ENCODE data around the gene RHPN2. TPM values are rescaled to one million over a fixed set of nuclear protein-coding genes. Genes with fewer than 3 reads are reported as not detected.

Gene RHPN2
- total RNA-seq, 5 donors from 2014 or later (not counting 1 experiment from before 2014, with no cell fraction given) = 0.16 to 0.66 (median 0.33) TPM

DNA sequence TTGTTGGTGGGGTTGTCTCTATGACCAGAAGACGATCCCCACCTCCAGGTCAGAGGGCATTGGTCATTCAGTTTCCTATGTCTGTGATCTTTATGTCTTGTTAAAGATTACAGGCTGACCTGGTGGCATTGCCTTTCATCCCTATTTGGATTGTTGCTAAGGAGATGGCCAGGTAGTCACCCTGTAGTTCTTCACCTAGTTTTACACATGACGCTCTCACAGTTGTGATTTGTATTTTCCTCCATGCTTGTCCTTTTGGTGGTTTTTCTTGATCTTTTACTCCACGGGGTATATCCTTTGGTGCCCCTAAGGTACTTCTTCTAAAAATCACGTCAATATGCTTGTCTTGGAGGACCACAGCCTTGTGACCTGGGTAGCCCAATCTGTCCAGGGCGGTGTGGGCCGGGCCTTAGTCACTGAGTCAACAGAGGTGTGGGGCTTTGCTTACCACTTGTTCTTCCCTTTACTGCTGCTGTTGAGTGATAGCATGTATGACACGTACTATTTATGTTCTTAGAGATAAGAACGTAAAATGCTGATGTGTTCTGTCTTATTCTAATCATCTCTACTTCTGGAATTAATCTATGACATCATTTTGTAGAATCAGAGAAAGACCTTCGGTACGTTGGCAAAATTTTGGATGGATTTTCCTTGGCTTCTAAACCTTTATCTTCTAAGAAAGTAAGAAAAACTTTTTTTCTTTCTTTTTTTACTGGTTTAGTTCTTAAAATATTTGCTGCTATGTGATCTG is 36.4 kb upstream of the RHPN2 start:
- Mint-ChIP-seq H3K27ac (no peak overlapping the region), H3K4me3 (no peak overlapping the region), H3K36me3 (peaks cover 46% of the 10 kb centered on the region), H3K4me1 (no peaks in the 10 kb centered on the region), H3K27me3 (no peaks in the 10 kb centered on the region), H3K9me3 (no peaks in the 10 kb centered on the region)
- Histone ChIP-seq H3K4me1 (ENCODE audit: control insufficient read depth in 1 of 2, extremely low read depth in 1 of 2, insufficient read depth in 2 of 2, low read length in 2 of 2) (no peaks in the 10 kb centered on the region), H3K27ac (ENCODE audit: low read length) (no peak overlapping the region), H3K4me3 (ENCODE audit: control insufficient read depth in 1 of 2, extremely low read depth in 1 of 2, low read length in 1 of 2) (no peak overlapping the region), H3K27me3 (replicated peaks in 1 of 2; ENCODE audit: control insufficient read depth in 2 of 2, extremely low read depth in 1 of 2, insufficient read depth in 2 of 2, low read length in 1 of 2) (no peaks in the 10 kb centered on the region), H3K9me3 (no peaks in the 10 kb centered on the region), H3K36me3 (ENCODE audit: control insufficient read depth in 2 of 2, extremely low read depth in 1 of 2, insufficient read depth in 1 of 2, low read length in 1 of 2) (peaks cover 22 to 47% of the 10 kb centered on the region in 2 donors)
- POLR2A ChIA-PET = interaction anchor here in 1 of 2 donors (0.7 kb wide), 1 partner anchor 722 kb away, joined by 6 read pairs; no protein-coding TSS in a partner anchor
- CTCF ChIA-PET = interaction anchor here in 1 of 2 donors (1.2 kb wide), 1 partner anchor 86 kb away, joined by 3 read pairs; no protein-coding TSS in a partner anchor
- ATAC-seq (replicated peaks in 1 of 4) = no peak
- WGBS (ENCODE audit: insufficient coverage) = 100% methylated on average over 4 of the region's 10 CpGs
- DNase-seq = no peak

GRCh38 chr19:33098055-33098534 is 33.4 kb upstream of the RHPN2 start:
- Mint-ChIP-seq H3K27me3 (no peaks in the 10 kb centered on the region), H3K27ac (no peak overlapping the region), H3K4me3 (no peak overlapping the region), H3K4me1 (no peaks in the 10 kb centered on the region), H3K36me3 (peaks cover 63% of the 10 kb centered on the region), H3K9me3 (no peaks in the 10 kb centered on the region)
- CTCF ChIA-PET = no interaction called here
- Histone ChIP-seq H3K9me3 (no peaks in the 10 kb centered on the region), H3K4me1 (ENCODE audit: control insufficient read depth in 1 of 2, extremely low read depth in 1 of 2, insufficient read depth in 2 of 2, low read length in 2 of 2) (no peaks in the 10 kb centered on the region), H3K36me3 (ENCODE audit: control insufficient read depth in 2 of 2, extremely low read depth in 1 of 2, insufficient read depth in 1 of 2, low read length in 1 of 2) (peaks cover 13 to 69% of the 10 kb centered on the region in 2 donors), H3K4me3 (ENCODE audit: control insufficient read depth in 1 of 2, extremely low read depth in 1 of 2, low read length in 1 of 2) (no peak overlapping the region), H3K27me3 (replicated peaks in 1 of 2; ENCODE audit: control insufficient read depth in 2 of 2, extremely low read depth in 1 of 2, insufficient read depth in 2 of 2, low read length in 1 of 2) (no peaks in the 10 kb centered on the region), H3K27ac (ENCODE audit: low read length) (no peak overlapping the region)
- POLR2A ChIA-PET = no interaction called here
- ATAC-seq (replicated peaks in 1 of 4) (no peak), DNase-seq (no peak)
- WGBS (ENCODE audit: insufficient coverage) = 86% methylated on average over 2 of the region's 4 CpGs

DNA sequence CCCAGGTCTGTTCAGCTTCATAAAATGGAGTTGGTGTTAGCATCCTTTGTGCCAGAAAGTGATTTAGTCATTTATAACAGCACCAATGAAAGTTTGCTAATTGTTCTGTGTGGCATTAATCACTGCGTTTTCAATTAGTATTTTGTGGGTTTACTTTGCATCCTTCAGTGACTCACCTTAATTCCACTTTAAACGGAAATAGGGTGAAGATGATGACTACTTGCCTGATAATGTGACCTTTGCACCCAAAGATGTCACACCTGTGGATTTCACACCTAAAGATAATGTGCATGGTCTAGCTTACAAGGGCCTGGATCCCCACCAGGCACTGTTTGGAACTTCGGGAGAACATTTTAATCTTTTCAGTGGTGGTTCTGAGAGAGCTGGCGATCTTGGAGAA is 31.3 kb upstream of the RHPN2 start:
- WGBS (ENCODE audit: insufficient coverage) = no CpG with 5 or more reads among the region's 4 CpGs
- Mint-ChIP-seq H3K4me3 (no peak overlapping the region), H3K4me1 (no peaks in the 10 kb centered on the region), H3K27me3 (no peaks in the 10 kb centered on the region), H3K36me3 (peaks cover 56% of the 10 kb centered on the region), H3K27ac (no peak overlapping the region), H3K9me3 (no peaks in the 10 kb centered on the region)
- DNase-seq (no peak), ATAC-seq (replicated peaks in 1 of 4) (no peak)
- ChIA-PET POLR2A (no interaction called here), CTCF (no interaction called here)
- no peak overlapping the region for H3K4me3 ChIP-seq (ENCODE audit: control insufficient read depth in 1 of 2, extremely low read depth in 1 of 2, low read length in 1 of 2)
- no peak overlapping the region for H3K27ac ChIP-seq (ENCODE audit: low read length)
- H3K27me3 ChIP-seq (replicated peaks in 1 of 2; ENCODE audit: control insufficient read depth in 2 of 2, extremely low read depth in 1 of 2, insufficient read depth in 2 of 2, low read length in 1 of 2) = no peaks in the 10 kb centered on the region
- H3K9me3 ChIP-seq = no peaks in the 10 kb centered on the region
- H3K4me1 ChIP-seq (ENCODE audit: control insufficient read depth in 1 of 2, extremely low read depth in 1 of 2, insufficient read depth in 2 of 2, low read length in 2 of 2) = no peaks in the 10 kb centered on the region
- peaks cover 13 to 70% of the 10 kb centered on the region in 2 donors for H3K36me3 ChIP-seq (ENCODE audit: control insufficient read depth in 2 of 2, extremely low read depth in 1 of 2, insufficient read depth in 1 of 2, low read length in 1 of 2)

DNA sequence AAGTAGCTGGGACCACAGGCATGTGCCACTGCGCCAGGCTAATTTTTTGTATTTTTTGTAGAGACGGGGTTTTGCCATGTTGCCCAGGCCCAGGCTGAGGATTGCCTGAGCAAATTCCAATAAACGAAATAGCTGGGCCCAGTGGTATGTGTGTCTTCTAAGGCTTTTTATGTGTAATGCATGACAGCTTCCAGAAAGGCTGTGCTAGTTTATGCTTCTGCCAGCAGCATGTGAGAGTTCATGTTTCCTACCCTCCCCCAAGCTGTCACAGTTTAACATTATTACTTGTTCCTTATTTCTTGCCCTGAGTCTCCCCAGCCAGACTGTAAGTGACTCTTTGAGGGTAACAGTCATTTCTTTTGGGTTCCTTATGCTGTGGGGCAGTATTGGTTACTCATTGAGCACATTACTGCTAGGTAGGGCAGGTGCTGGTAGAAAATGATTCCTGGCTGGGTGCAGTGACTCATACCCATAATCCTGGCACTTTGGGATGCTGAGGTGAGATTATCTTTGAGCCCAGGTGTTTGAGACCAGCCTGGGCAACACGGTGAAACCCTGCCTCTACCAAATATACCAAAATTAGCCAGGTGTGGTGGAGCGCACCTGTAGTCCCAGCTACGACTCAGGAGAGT is 29.9 kb upstream of the RHPN2 start:
- H3K27ac Mint-ChIP-seq = no peak overlapping the region
- DNase-seq (no peak), ATAC-seq (replicated peaks in 1 of 4) (no peak)
- Histone ChIP-seq H3K9me3 (no peaks in the 10 kb centered on the region), H3K4me1 (ENCODE audit: control insufficient read depth in 1 of 2, extremely low read depth in 1 of 2, insufficient read depth in 2 of 2, low read length in 2 of 2) (no peaks in the 10 kb centered on the region), H3K4me3 (ENCODE audit: control insufficient read depth in 1 of 2, extremely low read depth in 1 of 2, low read length in 1 of 2) (no peak overlapping the region), H3K27me3 (replicated peaks in 1 of 2; ENCODE audit: control insufficient read depth in 2 of 2, extremely low read depth in 1 of 2, insufficient read depth in 2 of 2, low read length in 1 of 2) (no peaks in the 10 kb centered on the region), H3K27ac (ENCODE audit: low read length) (no peak overlapping the region), H3K36me3 (ENCODE audit: control insufficient read depth in 2 of 2, extremely low read depth in 1 of 2, insufficient read depth in 1 of 2, low read length in 1 of 2) (peaks cover 13 to 77% of the 10 kb centered on the region in 2 donors)
- no peaks in the 10 kb centered on the region for H3K27me3 Mint-ChIP-seq
- no peaks in the 10 kb centered on the region for H3K9me3 Mint-ChIP-seq
- peaks cover 63% of the 10 kb centered on the region for H3K36me3 Mint-ChIP-seq
- no peak overlapping the region for H3K4me3 Mint-ChIP-seq
- H3K4me1 Mint-ChIP-seq = no peaks in the 10 kb centered on the region
- ChIA-PET POLR2A (no interaction called here), CTCF (no interaction called here)
- 100% methylated on average over 1 of the region's 6 CpGs for WGBS (ENCODE audit: insufficient coverage)

DNA sequence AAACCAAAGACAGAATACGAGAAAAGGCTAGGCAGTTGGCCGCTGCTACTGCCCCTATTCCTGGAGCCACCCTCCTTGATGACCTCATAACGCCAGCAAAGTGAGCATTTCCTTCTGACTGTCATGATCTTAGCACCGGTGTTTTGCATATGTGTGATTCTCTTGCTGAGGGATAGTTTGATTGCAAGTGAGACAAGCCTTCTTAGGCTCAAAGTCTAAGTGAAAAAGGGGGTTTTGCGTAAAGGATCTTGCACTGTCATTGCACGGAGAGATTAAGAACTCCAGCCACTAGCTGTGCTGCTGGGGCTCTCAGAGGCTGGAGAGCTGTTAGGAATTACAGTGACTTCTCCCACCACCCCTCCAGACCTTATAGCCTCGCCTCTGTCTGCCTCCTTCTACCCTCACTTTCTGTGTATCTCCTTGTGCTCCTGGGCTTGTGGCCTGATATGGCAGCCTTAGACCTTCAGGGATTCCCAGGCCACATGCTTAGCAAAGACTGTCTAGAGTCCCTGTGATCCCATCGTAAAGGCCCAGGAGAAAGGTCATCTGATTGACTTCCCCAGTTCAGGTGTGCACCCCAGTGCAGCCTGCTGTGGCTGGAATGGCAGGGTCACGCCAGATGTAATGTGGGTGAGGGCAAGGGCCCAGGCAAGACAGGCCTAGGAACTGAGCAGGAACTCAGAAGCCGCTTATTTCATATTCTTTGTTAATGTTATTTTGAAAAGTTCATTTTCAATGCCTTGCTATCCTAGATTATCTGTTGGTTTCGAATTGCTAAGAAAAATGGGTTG is 28.9 kb upstream of the RHPN2 start:
- DNase-seq (no peak), ATAC-seq (replicated peaks in 1 of 4) (no peak)
- 96% methylated on average over 7 of the region's 11 CpGs for WGBS (ENCODE audit: insufficient coverage)
- Mint-ChIP-seq H3K9me3 (no peaks in the 10 kb centered on the region), H3K27ac (no peak overlapping the region), H3K4me1 (peaks cover 0 to 2% (median 2%) of the 10 kb centered on the region in 3 donors), H3K36me3 (peaks cover 66% of the 10 kb centered on the region), H3K27me3 (no peaks in the 10 kb centered on the region), H3K4me3 (no peak overlapping the region)
- peaks cover 14 to 79% of the 10 kb centered on the region in 2 donors for H3K36me3 ChIP-seq (ENCODE audit: control insufficient read depth in 2 of 2, extremely low read depth in 1 of 2, insufficient read depth in 1 of 2, low read length in 1 of 2)
- H3K27ac ChIP-seq (ENCODE audit: low read length) = no peak overlapping the region
- POLR2A ChIA-PET = no interaction called here
- H3K4me1 ChIP-seq (ENCODE audit: control insufficient read depth in 1 of 2, extremely low read depth in 1 of 2, insufficient read depth in 2 of 2, low read length in 2 of 2) = no peaks in the 10 kb centered on the region
- CTCF ChIA-PET = no interaction called here
- H3K4me3 ChIP-seq (ENCODE audit: control insufficient read depth in 1 of 2, extremely low read depth in 1 of 2, low read length in 1 of 2) = no peak overlapping the region
- no peaks in the 10 kb centered on the region for H3K9me3 ChIP-seq
- H3K27me3 ChIP-seq (replicated peaks in 1 of 2; ENCODE audit: control insufficient read depth in 2 of 2, extremely low read depth in 1 of 2, insufficient read depth in 2 of 2, low read length in 1 of 2) = no peaks in the 10 kb centered on the region

GRCh38 chr19:33090179-33090578 is 25.5 kb upstream of the RHPN2 start:
- peaks cover 0 to 7% (median 6%) of the 10 kb centered on the region in 3 donors for H3K4me1 Mint-ChIP-seq
- no peaks in the 10 kb centered on the region for H3K27me3 Mint-ChIP-seq
- Histone ChIP-seq H3K9me3 (no peaks in the 10 kb centered on the region), H3K4me3 (ENCODE audit: control insufficient read depth in 1 of 2, extremely low read depth in 1 of 2, low read length in 1 of 2) (no peak overlapping the region), H3K4me1 (ENCODE audit: control insufficient read depth in 1 of 2, extremely low read depth in 1 of 2, insufficient read depth in 2 of 2, low read length in 2 of 2) (no peaks in the 10 kb centered on the region), H3K27me3 (replicated peaks in 1 of 2; ENCODE audit: control insufficient read depth in 2 of 2, extremely low read depth in 1 of 2, insufficient read depth in 2 of 2, low read length in 1 of 2) (no peaks in the 10 kb centered on the region), H3K27ac (ENCODE audit: low read length) (no peak overlapping the region), H3K36me3 (ENCODE audit: control insufficient read depth in 2 of 2, extremely low read depth in 1 of 2, insufficient read depth in 1 of 2, low read length in 1 of 2) (peaks cover 6 to 53% of the 10 kb centered on the region in 2 donors)
- DNase-seq (no peak), ATAC-seq (replicated peaks in 1 of 4) (no peak)
- H3K9me3 Mint-ChIP-seq = no peaks in the 10 kb centered on the region
- CTCF ChIA-PET = no interaction called here
- no peak overlapping the region for H3K4me3 Mint-ChIP-seq
- H3K27ac Mint-ChIP-seq = no peak overlapping the region
- 100% methylated on average over 1 of the region's 3 CpGs for WGBS (ENCODE audit: insufficient coverage)
- POLR2A ChIA-PET = no interaction called here
- peaks cover 43% of the 10 kb centered on the region for H3K36me3 Mint-ChIP-seq

All from T-cell (primary cell).